H9 (cell line): ENCODE results near the gene MAP3K7. TPM values are rescaled to one million over a fixed set of nuclear protein-coding genes. Genes with fewer than 3 reads are reported as not detected.
A peak's percentile ranks its signal among the peaks of the same experiment; 100 is the strongest.

Experiments
- DNase-seq: peaks from one replicate; pipeline ENCODE4 v3.0.0-alpha.2; 2017
- H2AFZ ChIP-seq: one replicate; pipeline ENCODE4 v1.6.1; 2013; ENCODE audit warnings: mild to moderate bottlenecking, low read length, control low read depth, moderate library complexity
- H2AK5ac ChIP-seq: 2 replicates; pipeline ENCODE4 v1.6.1; 2013; ENCODE audit warnings: low read length, control low read depth, mixed read lengths; ENCODE audit not compliant: insufficient read length
- H2BK120ac ChIP-seq: one replicate; pipeline ENCODE4 v1.6.1; 2013; ENCODE audit warnings: low read depth, mild to moderate bottlenecking, low read length, control low read depth, inconsistent platforms; ENCODE audit not compliant: poor library complexity, severe bottlenecking
- H2BK12ac ChIP-seq: 2 replicates; pipeline ENCODE4 v1.6.1; 2013; ENCODE audit warnings: low read length, control low read depth, mixed read lengths, low read depth; ENCODE audit not compliant: insufficient read length
- H2BK15ac ChIP-seq: 2 replicates; pipeline ENCODE4 v1.6.1; 2013; ENCODE audit warnings: low read depth, low read length, control low read depth
- H2BK20ac ChIP-seq: one replicate; pipeline ENCODE4 v1.6.1; 2013; ENCODE audit warnings: low read depth, mild to moderate bottlenecking, low read length, control low read depth, inconsistent platforms; ENCODE audit not compliant: poor library complexity, severe bottlenecking
- H2BK5ac ChIP-seq: 2 replicates; pipeline ENCODE4 v1.6.1; 2013; ENCODE audit warnings: low read length, control low read depth, mixed read lengths; ENCODE audit not compliant: insufficient read length
- H3K14ac ChIP-seq: 2 replicates; pipeline ENCODE4 v1.6.1; 2013; ENCODE audit warnings: low read length, control low read depth; ENCODE audit not compliant: insufficient read depth
- H3K18ac ChIP-seq: 2 replicates; pipeline ENCODE4 v1.6.1; 2013; ENCODE audit warnings: low read depth, mild to moderate bottlenecking, mixed read lengths, low read length, control low read depth; ENCODE audit not compliant: insufficient read length
- H3K23ac ChIP-seq: 2 replicates; pipeline ENCODE4 v1.6.1; 2013; ENCODE audit warnings: low read length, control low read depth, mixed read lengths, low read depth; ENCODE audit not compliant: insufficient read length
- H3K23me2 ChIP-seq: 2 replicates; pipeline ENCODE4 v1.6.1; 2013; ENCODE audit warnings: low read depth, mild to moderate bottlenecking, mixed read lengths, low read length, control low read depth; ENCODE audit not compliant: insufficient read length, poor library complexity, severe bottlenecking
- H3K27ac ChIP-seq: 2 replicates; pipeline ENCODE4 v1.5.1; 2013; ENCODE audit warnings: low read length, control low read depth, mixed read lengths, low read depth; ENCODE audit not compliant: insufficient read length
- H3K27me3 ChIP-seq: 2 replicates; pipeline ENCODE4 v1.6.1; 2013; ENCODE audit warnings: low read length, control low read depth, inconsistent platforms; ENCODE audit not compliant: insufficient read depth
- H3K4ac ChIP-seq: 2 replicates; pipeline ENCODE4 v1.6.1; 2013; ENCODE audit warnings: low read depth, mild to moderate bottlenecking, control low read depth, inconsistent platforms, low read length, moderate library complexity
- H3K4me1 ChIP-seq: 2 replicates; pipeline ENCODE4 v1.6.1; 2013; ENCODE audit warnings: low read length, control low read depth, inconsistent platforms; ENCODE audit not compliant: insufficient read depth
- H3K4me2 ChIP-seq: 2 replicates; pipeline ENCODE4 v1.6.1; 2013; ENCODE audit warnings: low read length, control low read depth, mixed read lengths; ENCODE audit not compliant: insufficient read length, insufficient read depth
- H3K56ac ChIP-seq: 2 replicates; pipeline ENCODE4 v1.6.1; 2013; ENCODE audit warnings: low read depth, mild to moderate bottlenecking, mixed read lengths, low read length, control low read depth; ENCODE audit not compliant: insufficient read length
- H3K79me1 ChIP-seq: 2 replicates; pipeline ENCODE4 v1.6.1; 2013; ENCODE audit warnings: low read depth, mild to moderate bottlenecking, moderate library complexity, low read length, control low read depth, inconsistent platforms; ENCODE audit not compliant: insufficient read depth, poor library complexity, severe bottlenecking
- H3K79me2 ChIP-seq: 2 replicates; pipeline ENCODE4 v1.6.1; 2013; ENCODE audit warnings: low read length, control low read depth, inconsistent platforms; ENCODE audit not compliant: insufficient read depth
- H3K9ac ChIP-seq: 2 replicates; pipeline ENCODE4 v1.6.1; 2013; ENCODE audit warnings: low read length, control low read depth, mixed read lengths; ENCODE audit not compliant: insufficient read length; ENCODE audit errors: extremely low read depth
- H3K9me3 ChIP-seq: one replicate; pipeline ENCODE4 v1.6.1; 2013; ENCODE audit warnings: low read depth, low read length, inconsistent platforms; ENCODE audit not compliant: control insufficient read depth
- H3T11ph ChIP-seq: one replicate; pipeline ENCODE4 v1.6.1; 2013; ENCODE audit warnings: mild to moderate bottlenecking, low read length, control low read depth, inconsistent platforms
- H4K20me1 ChIP-seq: one replicate; pipeline ENCODE4 v1.6.1; 2013; ENCODE audit not compliant: control insufficient read depth, insufficient read length, insufficient read depth
- H4K5ac ChIP-seq: 2 replicates; pipeline ENCODE4 v1.6.1; 2013; ENCODE audit warnings: low read depth, mild to moderate bottlenecking, mixed read lengths, low read length, control low read depth; ENCODE audit not compliant: insufficient read length
- H4K8ac ChIP-seq: replicated peaks from 2 replicates; pipeline ENCODE4 v1.6.1; 2013; ENCODE audit warnings: low read length, control low read depth, mixed read lengths, low read depth; ENCODE audit not compliant: insufficient read length
- H4K91ac ChIP-seq: 2 replicates; pipeline ENCODE4 v1.6.1; 2013; ENCODE audit warnings: low read depth, mild to moderate bottlenecking, moderate library complexity, mixed read lengths, low read length, control low read depth; ENCODE audit not compliant: insufficient read length
- H3K27ac Mint-ChIP-seq, 3 experiments: 2 replicates in 2 of 3; 3 replicates in 1 of 3; pipeline ENCODE4 v1.8.0; 2020 to 2021; ENCODE audit warnings: mixed read lengths in 3 of 3, mild to moderate bottlenecking in 1 of 3, moderate library complexity in 1 of 3
- H3K27me3 Mint-ChIP-seq: 2 replicates; pipeline ENCODE4 v1.8.0; 2021; ENCODE audit warnings: low read depth, mild to moderate bottlenecking, moderate library complexity, mixed read lengths
- H3K36me3 Mint-ChIP-seq, 3 experiments: 2 replicates in 2 of 3; 3 replicates in 1 of 3; pipeline ENCODE4 v1.8.0; 2020 to 2021; ENCODE audit warnings: low read depth in 3 of 3, mixed read lengths in 3 of 3; ENCODE audit not compliant: insufficient read depth in 1 of 3
- H3K4me1 Mint-ChIP-seq, 2 experiments: 2 replicates each; pipeline ENCODE4 v1.8.0; 2020; ENCODE audit warnings: mixed read lengths in 2 of 2
- H3K4me3 Mint-ChIP-seq, 2 experiments: 2 replicates in 1 of 2; 3 replicates in 1 of 2; pipeline ENCODE4 v1.8.0; 2020 to 2021; ENCODE audit warnings: mild to moderate bottlenecking in 2 of 2, mixed read lengths in 2 of 2, moderate library complexity in 1 of 2
- H3K9me3 Mint-ChIP-seq, 2 experiments: 2 replicates in 1 of 2; 3 replicates in 1 of 2; pipeline ENCODE4 v1.8.0; 2020; ENCODE audit warnings: mild to moderate bottlenecking in 2 of 2, mixed read lengths in 2 of 2, moderate library complexity in 1 of 2
- CTCF ChIP-seq: fragments of 200-600 bp; sonication (generic); conservative IDR thresholded peaks from 3 replicates; pipeline ENCODE4 v1.8.0; 2021; ENCODE audit warnings: antibody characterized with exemption, mild to moderate bottlenecking
- WGBS: extraction: QIAGEN DNeasy Blood & Tissue Kit; methylation state at CpG from one replicate; pipeline ENCODE4 v1.1.7; 2013; ENCODE audit warnings: missing lambda C conversion rate, low lambda C conversion rate, mixed read lengths; ENCODE audit not compliant: insufficient read length; ENCODE audit errors: extremely low coverage; 5-methylcytosine and 5-hydroxymethylcytosine counted together
- total RNA-seq: library from RNA; stranded (reverse); gene quantifications from 2 replicates; pipeline ENCODE4 v1.2.1, GENCODE V29; 2021

The MAP3K7 gene
- total RNA-seq, 1 experiment from 2014 or later, result 31.3 TPM

GRCh38 chr6:90605749-90606340 lies 19.0 kb upstream of the MAP3K7 start:
- H2BK5ac ChIP-seq, result no peak overlapping the region
- H3K79me2 ChIP-seq, result no peaks in the 10 kb centered on the region
- H3K79me1 ChIP-seq, result no peaks in the 10 kb centered on the region
- no peaks in the 10 kb centered on the region; a peak in 1 of 7 replicates for H3K36me3 Mint-ChIP-seq
- H3K9me3 ChIP-seq, result no peaks in the 10 kb centered on the region
- no peak for DNase-seq
- no peak overlapping the region for H2AFZ ChIP-seq
- no peak overlapping the region for H2BK15ac ChIP-seq
- WGBS, result no CpG with 5 or more reads among the region's 1 CpG
- no peaks in the 10 kb centered on the region; a peak in 1 of 5 replicates for H3K9me3 Mint-ChIP-seq
- H2AK5ac ChIP-seq, result no peak overlapping the region
- H3K4ac ChIP-seq, result no peak overlapping the region
- no peak overlapping the region for H2BK12ac ChIP-seq
- H3K14ac ChIP-seq, result no peak overlapping the region
- H4K91ac ChIP-seq, result no peak overlapping the region
- H3T11ph ChIP-seq, result no peak overlapping the region
- H3K4me2 ChIP-seq, result no peak overlapping the region
- H3K4me1 ChIP-seq, result no peaks in the 10 kb centered on the region; the same call in 1 of the 2 replicates
- peak overlapping the region in 1 of 3 experiments; percentile 89; a peak in 2 of 7 replicates for H3K27ac Mint-ChIP-seq
- H3K23me2 ChIP-seq, result peaks cover 7% of the 10 kb centered on the region
- H2BK20ac ChIP-seq, result no peak overlapping the region
- H4K8ac ChIP-seq, result no peak overlapping the region
- H3K27ac ChIP-seq, result no peak overlapping the region
- peaks cover 28 to 33% of the 10 kb centered on the region in 2 experiments for H3K4me1 Mint-ChIP-seq
- H3K4me3 Mint-ChIP-seq, result no peak overlapping the region; a peak in 1 of 5 replicates
- no peak overlapping the region for H3K18ac ChIP-seq
- H3K27me3 ChIP-seq, result no peaks in the 10 kb centered on the region
- H2BK120ac ChIP-seq, result no peak overlapping the region
- H3K9ac ChIP-seq, result no peak overlapping the region
- no peak overlapping the region for H3K56ac ChIP-seq
- TF ChIP-seq CTCF, result no peak
- H4K5ac ChIP-seq, result no peak overlapping the region
- peaks cover 10% of the 10 kb centered on the region for H3K27me3 Mint-ChIP-seq
- H3K23ac ChIP-seq, result no peak overlapping the region
- no peaks in the 10 kb centered on the region for H4K20me1 ChIP-seq
